Neural cell (in vitro differentiated cells): ENCODE data around the gene ENTPD2. TPM values are rescaled to one million over a fixed set of nuclear protein-coding genes. Genes with fewer than 3 reads are reported as not detected.

ENCODE experiments used
- H2AFZ ChIP-seq: fragments of 200-600, 300-800 bp; sonication (generic), shearing (Covaris generic); 2 replicates; pipeline ENCODE4 v1.6.0; 2014; ENCODE audit warnings: low read depth, mild to moderate bottlenecking, antibody characterized with exemption, low read length, moderate library complexity
- H3F3A ChIP-seq: fragments of 200-600 bp; shearing (Covaris generic); 2 replicates; pipeline ENCODE4 v1.6.1; 2016; ENCODE audit warnings: mild to moderate bottlenecking, moderate library complexity, mixed read lengths, antibody characterized with exemption, low read length; ENCODE audit not compliant: insufficient read depth, poor library complexity, severe bottlenecking
- H3K27ac ChIP-seq: fragments of 200-600, 300-800 bp; sonication (generic), shearing (Covaris generic); 2 replicates; pipeline ENCODE4 v1.5.1; 2014; ENCODE audit warnings: mild to moderate bottlenecking, low read length, moderate library complexity
- H3K27me3 ChIP-seq: fragments of 300-800, 200-600 bp; sonication (generic), shearing (Covaris generic); 2 replicates; pipeline ENCODE4 v1.6.0; 2014; ENCODE audit warnings: mild to moderate bottlenecking, low read depth, low read length, moderate library complexity; ENCODE audit not compliant: insufficient read depth
- H3K36me3 ChIP-seq: fragments of 300-800, 200-600 bp; sonication (generic), shearing (Covaris generic); 2 replicates; pipeline ENCODE4 v1.5.1; 2014; ENCODE audit warnings: mild to moderate bottlenecking, antibody characterized with exemption, low read length, moderate library complexity; ENCODE audit not compliant: insufficient read depth
- H3K4me2 ChIP-seq: fragments of 300-800, 200-600 bp; sonication (generic), shearing (Covaris generic); 2 replicates; pipeline ENCODE4 v1.6.0; 2014; ENCODE audit warnings: mild to moderate bottlenecking, low read length
- H3K4me3 ChIP-seq: fragments of 300-800, 200-600 bp; sonication (generic), shearing (Covaris generic); 2 replicates; pipeline ENCODE4 v1.5.1; 2014; ENCODE audit warnings: mild to moderate bottlenecking, low read length, moderate library complexity
- H3K79me2 ChIP-seq: fragments of 200-600 bp; shearing (Covaris generic); replicated peaks from 2 replicates; pipeline ENCODE4 v1.6.0; 2014; ENCODE audit warnings: mild to moderate bottlenecking, low read length, moderate library complexity; ENCODE audit not compliant: insufficient read depth
- H3K9ac ChIP-seq: fragments of 300-800, 200-600 bp; sonication (generic), shearing (Covaris generic); 2 replicates; pipeline ENCODE4 v1.6.1; 2016; ENCODE audit warnings: mild to moderate bottlenecking, low read length, mixed read lengths
- H3K9me2 ChIP-seq: fragments of 200-600 bp; shearing (Covaris generic); 2 replicates; pipeline ENCODE4 v1.6.1; 2016; ENCODE audit warnings: mild to moderate bottlenecking, low read length, mixed read lengths; ENCODE audit not compliant: insufficient read depth
- H3K9me3 ChIP-seq: fragments of 200-600, 300-800 bp; sonication (generic), shearing (Covaris generic); 2 replicates; pipeline ENCODE4 v1.6.1; 2016; ENCODE audit warnings: mild to moderate bottlenecking, mixed run types, low read length, moderate library complexity, mixed read lengths
- H4K20me1 ChIP-seq: fragments of 200-600 bp; shearing (Covaris generic); 2 replicates; pipeline ENCODE4 v1.6.1; 2016; ENCODE audit warnings: mild to moderate bottlenecking, mixed run types; ENCODE audit not compliant: insufficient read depth
- EP300 ChIP-seq: fragments of 450-650 bp; conservative IDR thresholded peaks from 2 replicates; pipeline ENCODE4 v1.6.1; 2014; ENCODE audit warnings: antibody characterized with exemption, mild to moderate bottlenecking, moderate library complexity; ENCODE audit not compliant: poor library complexity, severe bottlenecking
- EZH2 ChIP-seq: fragments of 200-600, 300-800 bp; shearing (Covaris generic), sonication (generic); IDR thresholded peaks from 2 replicates; pipeline ENCODE4 v1.6.1; 2014; ENCODE audit warnings: antibody characterized with exemption, low read length, borderline replicate concordance, mild to moderate bottlenecking; ENCODE audit not compliant: insufficient read depth, poor library complexity, severe bottlenecking
- MXI1 ChIP-seq: fragments of 450-650 bp; conservative IDR thresholded peaks from 2 replicates; pipeline ENCODE4 v1.6.1; 2014; ENCODE audit warnings: antibody characterized with exemption, mild to moderate bottlenecking; ENCODE audit not compliant: poor library complexity, severe bottlenecking
- POLR2AphosphoS5 ChIP-seq: IDR thresholded peaks from 2 replicates; pipeline ENCODE4 v1.6.1; 2012
- RAD21 ChIP-seq: fragments of 450-650 bp; conservative IDR thresholded peaks from 2 replicates; pipeline ENCODE4 v1.6.1; 2014; ENCODE audit warnings: antibody characterized with exemption, mild to moderate bottlenecking, moderate library complexity
- SMC3 ChIP-seq: fragments of 450-650 bp; conservative IDR thresholded peaks from 2 replicates; pipeline ENCODE4 v1.6.1; 2014; ENCODE audit warnings: antibody characterized with exemption, mild to moderate bottlenecking, moderate library complexity; ENCODE audit not compliant: poor library complexity
- TAF1 ChIP-seq: IDR thresholded peaks from 2 replicates; pipeline ENCODE4 v1.6.1; 2012; ENCODE audit warnings: low read depth
- polyA plus RNA-seq: library from polyadenylated mRNA; depleted of rRNA; stranded (reverse); fragments of >200 nt; gene quantifications from 2 replicates; pipeline ENCODE4 v1.2.3, GENCODE V29; 2014
- TF ChIP-seq, protein P1 (sequence below): IDR thresholded peaks from 2 replicates; pipeline ENCODE4 v1.6.1; 2012; ENCODE audit warnings: borderline replicate concordance
- TF ChIP-seq, protein P2 (sequence below): fragments of 450-650 bp; IDR thresholded peaks from 2 replicates; pipeline ENCODE4 v1.5.1; 2014; ENCODE audit warnings: antibody characterized with exemption, mild to moderate bottlenecking, moderate library complexity; ENCODE audit not compliant: poor library complexity, severe bottlenecking

Gene ENTPD2
- polyA plus RNA-seq, 1 donor from 2014 or later = not detected

DNA sequence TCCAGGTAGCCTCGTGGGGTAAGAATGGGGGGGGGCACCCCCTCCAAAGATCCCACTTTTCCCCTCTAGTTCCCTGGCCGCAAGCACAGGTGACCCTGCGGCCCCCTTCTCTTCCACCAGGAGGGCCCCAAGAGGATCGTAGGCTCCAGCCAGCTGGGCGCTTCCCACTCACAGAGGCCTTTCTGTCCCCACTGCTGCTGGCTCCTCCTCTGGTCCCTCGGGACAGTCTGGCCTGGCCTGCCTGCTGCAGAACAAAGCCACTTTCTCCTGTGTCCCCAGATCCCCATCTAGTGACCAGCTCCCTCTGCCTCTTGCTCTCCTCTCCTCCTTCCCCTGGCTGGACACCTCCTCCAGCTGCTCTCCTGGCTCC is 17.0 kb upstream of the ENTPD2 start:
- Histone ChIP-seq H3K27me3 (peaks cover 25% of the 10 kb centered on the region), H3K4me2 (no peak overlapping the region), H3K79me2 (no peaks in the 10 kb centered on the region)

DNA sequence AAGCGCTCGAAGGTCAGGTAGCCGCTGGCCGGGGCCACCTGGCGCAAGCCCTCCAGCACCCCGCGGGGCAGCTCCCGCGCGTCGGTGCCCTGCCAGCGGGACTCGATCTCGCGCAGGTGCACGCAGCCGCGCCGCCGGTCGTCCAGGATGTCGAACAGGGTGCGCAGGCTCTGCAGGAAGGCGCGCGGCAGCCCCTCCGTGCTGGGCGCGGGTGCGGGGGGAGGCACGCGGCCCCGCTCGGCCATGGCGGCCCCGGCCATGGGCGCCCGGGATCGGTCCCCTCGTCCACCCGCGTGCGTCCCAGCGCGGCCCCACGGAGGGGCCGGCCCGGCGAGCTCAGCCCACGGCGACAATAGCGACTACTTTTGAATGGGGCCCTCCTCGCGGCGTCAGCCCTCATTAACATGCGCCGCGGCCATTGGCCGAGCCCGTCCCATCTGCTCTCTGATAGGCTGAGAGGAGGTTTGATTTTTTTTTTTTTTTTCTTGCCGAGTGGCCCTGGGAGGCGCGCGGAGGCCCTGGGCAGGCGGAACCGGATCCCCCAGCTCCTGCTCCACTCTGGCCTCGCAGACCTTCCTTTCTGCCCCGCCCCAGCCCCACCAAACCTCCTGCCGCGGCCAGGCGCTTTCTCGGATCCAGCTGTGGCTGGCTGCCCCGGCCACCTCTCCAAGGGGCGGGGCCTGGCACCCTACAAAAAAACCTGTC is 16.5 kb upstream of the ENTPD2 start, which contains the start of gene SAPCD2:
Gene SAPCD2 (minus strand): TSS at position 357 of the 705 bp plus-strand sequence. CDS start 97 bp downstream, at position 260.
- Histone ChIP-seq H3K9ac (no peak within 1 kb of the TSS), H3K27me3 (peaks cover 25% of the 10 kb centered on the region), H3K9me2 (no peaks in the 10 kb centered on the region), H3K9me3 (no peaks in the 10 kb centered on the region), H3K79me2 (no peaks in the 10 kb centered on the region), H2AFZ (no peak within 1 kb of the TSS), H3K27ac (no peak within 1 kb of the TSS), H3F3A (no peaks in the 10 kb centered on the region), H4K20me1 (no peaks in the 10 kb centered on the region), H3K4me3 (peak within 1 kb of the TSS; percentile 59), H3K36me3 (no peaks in the 10 kb centered on the region), H3K4me2 (no peak within 1 kb of the TSS)
- TF ChIP-seq SMC3 (peak; percentile 11), RAD21 (no peak), POLR2AphosphoS5 (peak; percentile 9), EP300 (no peak), EZH2 (no peak), TAF1 (no peak), MXI1 (peak; percentile 84)
- TF ChIP-seq, protein P1, sequence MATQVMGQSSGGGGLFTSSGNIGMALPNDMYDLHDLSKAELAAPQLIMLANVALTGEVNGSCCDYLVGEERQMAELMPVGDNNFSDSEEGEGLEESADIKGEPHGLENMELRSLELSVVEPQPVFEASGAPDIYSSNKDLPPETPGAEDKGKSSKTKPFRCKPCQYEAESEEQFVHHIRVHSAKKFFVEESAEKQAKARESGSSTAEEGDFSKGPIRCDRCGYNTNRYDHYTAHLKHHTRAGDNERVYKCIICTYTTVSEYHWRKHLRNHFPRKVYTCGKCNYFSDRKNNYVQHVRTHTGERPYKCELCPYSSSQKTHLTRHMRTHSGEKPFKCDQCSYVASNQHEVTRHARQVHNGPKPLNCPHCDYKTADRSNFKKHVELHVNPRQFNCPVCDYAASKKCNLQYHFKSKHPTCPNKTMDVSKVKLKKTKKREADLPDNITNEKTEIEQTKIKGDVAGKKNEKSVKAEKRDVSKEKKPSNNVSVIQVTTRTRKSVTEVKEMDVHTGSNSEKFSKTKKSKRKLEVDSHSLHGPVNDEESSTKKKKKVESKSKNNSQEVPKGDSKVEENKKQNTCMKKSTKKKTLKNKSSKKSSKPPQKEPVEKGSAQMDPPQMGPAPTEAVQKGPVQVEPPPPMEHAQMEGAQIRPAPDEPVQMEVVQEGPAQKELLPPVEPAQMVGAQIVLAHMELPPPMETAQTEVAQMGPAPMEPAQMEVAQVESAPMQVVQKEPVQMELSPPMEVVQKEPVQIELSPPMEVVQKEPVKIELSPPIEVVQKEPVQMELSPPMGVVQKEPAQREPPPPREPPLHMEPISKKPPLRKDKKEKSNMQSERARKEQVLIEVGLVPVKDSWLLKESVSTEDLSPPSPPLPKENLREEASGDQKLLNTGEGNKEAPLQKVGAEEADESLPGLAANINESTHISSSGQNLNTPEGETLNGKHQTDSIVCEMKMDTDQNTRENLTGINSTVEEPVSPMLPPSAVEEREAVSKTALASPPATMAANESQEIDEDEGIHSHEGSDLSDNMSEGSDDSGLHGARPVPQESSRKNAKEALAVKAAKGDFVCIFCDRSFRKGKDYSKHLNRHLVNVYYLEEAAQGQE = no peak
- TF ChIP-seq, protein P2, sequence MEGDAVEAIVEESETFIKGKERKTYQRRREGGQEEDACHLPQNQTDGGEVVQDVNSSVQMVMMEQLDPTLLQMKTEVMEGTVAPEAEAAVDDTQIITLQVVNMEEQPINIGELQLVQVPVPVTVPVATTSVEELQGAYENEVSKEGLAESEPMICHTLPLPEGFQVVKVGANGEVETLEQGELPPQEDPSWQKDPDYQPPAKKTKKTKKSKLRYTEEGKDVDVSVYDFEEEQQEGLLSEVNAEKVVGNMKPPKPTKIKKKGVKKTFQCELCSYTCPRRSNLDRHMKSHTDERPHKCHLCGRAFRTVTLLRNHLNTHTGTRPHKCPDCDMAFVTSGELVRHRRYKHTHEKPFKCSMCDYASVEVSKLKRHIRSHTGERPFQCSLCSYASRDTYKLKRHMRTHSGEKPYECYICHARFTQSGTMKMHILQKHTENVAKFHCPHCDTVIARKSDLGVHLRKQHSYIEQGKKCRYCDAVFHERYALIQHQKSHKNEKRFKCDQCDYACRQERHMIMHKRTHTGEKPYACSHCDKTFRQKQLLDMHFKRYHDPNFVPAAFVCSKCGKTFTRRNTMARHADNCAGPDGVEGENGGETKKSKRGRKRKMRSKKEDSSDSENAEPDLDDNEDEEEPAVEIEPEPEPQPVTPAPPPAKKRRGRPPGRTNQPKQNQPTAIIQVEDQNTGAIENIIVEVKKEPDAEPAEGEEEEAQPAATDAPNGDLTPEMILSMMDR = no peak

More for the DNA sequence above, 17.0 kb upstream of the ENTPD2 start:
- Histone ChIP-seq H3K9ac (no peak overlapping the region), H3K36me3 (no peaks in the 10 kb centered on the region), H2AFZ (no peak overlapping the region), H4K20me1 (no peaks in the 10 kb centered on the region), H3F3A (no peaks in the 10 kb centered on the region), H3K9me2 (no peaks in the 10 kb centered on the region), H3K4me3 (peak overlapping the region; percentile 59), H3K9me3 (no peaks in the 10 kb centered on the region), H3K27ac (no peak overlapping the region)
- TF ChIP-seq POLR2AphosphoS5 (no peak), SMC3 (no peak), TAF1 (no peak), EP300 (no peak)
- TF ChIP-seq, protein P1 = no peak
